Measurements from ENCODE around the gene SLC26A1.

The SLC26A1 gene

GRCh38 chr4:993111-994029, at the start of gene SLC26A1:
Gene SLC26A1, minus strand, starts transcription at chr4:993404. Its CDS starts 1,701 bp downstream, at chr4:991703.
- Histone ChIP-seq H3K4me1 (ENCODE audit: insufficient read depth, low read length) (no peaks in the 10 kb centered on the region), H3K4me3 (ENCODE audit: low read depth in 1 of 2, low read length in 2 of 2) (no peak within 1 kb of the TSS), H3K36me3 (ENCODE audit: insufficient read depth, low read length) (no peaks in the 10 kb centered on the region), H3K27ac (ENCODE audit: low read depth, low read length) (no peak within 1 kb of the TSS), H3K27me3 (ENCODE audit: control insufficient read depth in 1 of 2, insufficient read depth in 2 of 2, low read length in 2 of 2) (peaks cover 9 to 19% of the 10 kb centered on the region in 2 donors), H3K9me3 (ENCODE audit: low read length) (no peaks in the 10 kb centered on the region), H3K9ac (ENCODE audit: low read length) (no peak within 1 kb of the TSS)

GRCh38 chr4:1042352-1043055, 49.3 kb upstream of the SLC26A1 start:
- Histone ChIP-seq H3K27ac (ENCODE audit: low read depth, low read length) (no peak overlapping the region), H3K4me1 (ENCODE audit: insufficient read depth, low read length) (peaks cover 21% of the 10 kb centered on the region), H3K9me3 (ENCODE audit: low read length) (no peaks in the 10 kb centered on the region), H3K4me3 (ENCODE audit: low read depth in 1 of 2, low read length in 2 of 2) (no peak overlapping the region), H3K27me3 (ENCODE audit: control insufficient read depth in 1 of 2, insufficient read depth in 2 of 2, low read length in 2 of 2) (peaks cover 21 to 71% of the 10 kb centered on the region in 2 donors), H3K9ac (ENCODE audit: low read length) (no peak overlapping the region), H3K36me3 (ENCODE audit: insufficient read depth, low read length) (no peaks in the 10 kb centered on the region)

GRCh38 chr4:1041936-1042330, 48.7 kb upstream of the SLC26A1 start:
- Histone ChIP-seq H3K4me3 (ENCODE audit: low read depth in 1 of 2, low read length in 2 of 2) (peak overlapping the region in 1 of 2 donors; percentile 24), H3K27me3 (ENCODE audit: control insufficient read depth in 1 of 2, insufficient read depth in 2 of 2, low read length in 2 of 2) (peaks cover 21 to 67% of the 10 kb centered on the region in 2 donors), H3K4me1 (ENCODE audit: insufficient read depth, low read length) (peaks cover 20% of the 10 kb centered on the region), H3K9ac (ENCODE audit: low read length) (no peak overlapping the region), H3K27ac (ENCODE audit: low read depth, low read length) (no peak overlapping the region), H3K9me3 (ENCODE audit: low read length) (no peaks in the 10 kb centered on the region), H3K36me3 (ENCODE audit: insufficient read depth, low read length) (no peaks in the 10 kb centered on the region)

GRCh38 chr4:1041147-1041935, 48.1 kb upstream of the SLC26A1 start:
- Histone ChIP-seq H3K4me1 (ENCODE audit: insufficient read depth, low read length) (peaks cover 20% of the 10 kb centered on the region), H3K27ac (ENCODE audit: low read depth, low read length) (no peak overlapping the region), H3K4me3 (ENCODE audit: low read depth in 1 of 2, low read length in 2 of 2) (peak overlapping the region in 1 of 2 donors; percentile 24), H3K27me3 (ENCODE audit: control insufficient read depth in 1 of 2, insufficient read depth in 2 of 2, low read length in 2 of 2) (peaks cover 21 to 65% of the 10 kb centered on the region in 2 donors), H3K9ac (ENCODE audit: low read length) (no peak overlapping the region), H3K9me3 (ENCODE audit: low read length) (no peaks in the 10 kb centered on the region), H3K36me3 (ENCODE audit: insufficient read depth, low read length) (no peaks in the 10 kb centered on the region)

GRCh38 chr4:1040344-1041146, 47.3 kb upstream of the SLC26A1 start:
- H3K4me1 ChIP-seq (ENCODE audit: insufficient read depth, low read length) = peaks cover 20% of the 10 kb centered on the region
- H3K4me3 ChIP-seq (ENCODE audit: low read depth in 1 of 2, low read length in 2 of 2) = no peak overlapping the region
- H3K9ac ChIP-seq (ENCODE audit: low read length) = no peak overlapping the region
- no peaks in the 10 kb centered on the region for H3K36me3 ChIP-seq (ENCODE audit: insufficient read depth, low read length)
- no peaks in the 10 kb centered on the region for H3K9me3 ChIP-seq (ENCODE audit: low read length)
- no peak overlapping the region for H3K27ac ChIP-seq (ENCODE audit: low read depth, low read length)
- peaks cover 20 to 62% of the 10 kb centered on the region in 2 donors for H3K27me3 ChIP-seq (ENCODE audit: control insufficient read depth in 1 of 2, insufficient read depth in 2 of 2, low read length in 2 of 2)

GRCh38 chr4:1039493-1040343, 46.5 kb upstream of the SLC26A1 start:
- no peak overlapping the region for H3K9ac ChIP-seq (ENCODE audit: low read length)
- no peaks in the 10 kb centered on the region for H3K9me3 ChIP-seq (ENCODE audit: low read length)
- no peaks in the 10 kb centered on the region for H3K36me3 ChIP-seq (ENCODE audit: insufficient read depth, low read length)
- H3K4me3 ChIP-seq (ENCODE audit: low read depth in 1 of 2, low read length in 2 of 2) = no peak overlapping the region
- H3K27me3 ChIP-seq (ENCODE audit: control insufficient read depth in 1 of 2, insufficient read depth in 2 of 2, low read length in 2 of 2) = peaks cover 12 to 54% of the 10 kb centered on the region in 2 donors
- no peak overlapping the region for H3K27ac ChIP-seq (ENCODE audit: low read depth, low read length)
- peaks cover 20% of the 10 kb centered on the region for H3K4me1 ChIP-seq (ENCODE audit: insufficient read depth, low read length)

GRCh38 chr4:1038948-1039492, 45.8 kb upstream of the SLC26A1 start:
- no peaks in the 10 kb centered on the region for H3K9me3 ChIP-seq (ENCODE audit: low read length)
- H3K27ac ChIP-seq (ENCODE audit: low read depth, low read length) = no peak overlapping the region
- H3K4me3 ChIP-seq (ENCODE audit: low read depth in 1 of 2, low read length in 2 of 2) = no peak overlapping the region
- H3K9ac ChIP-seq (ENCODE audit: low read length) = no peak overlapping the region
- no peaks in the 10 kb centered on the region for H3K36me3 ChIP-seq (ENCODE audit: insufficient read depth, low read length)
- H3K4me1 ChIP-seq (ENCODE audit: insufficient read depth, low read length) = peaks cover 13% of the 10 kb centered on the region
- peaks cover 5 to 47% of the 10 kb centered on the region in 2 donors for H3K27me3 ChIP-seq (ENCODE audit: control insufficient read depth in 1 of 2, insufficient read depth in 2 of 2, low read length in 2 of 2)

GRCh38 chr4:1036976-1037810, 44.0 kb upstream of the SLC26A1 start:
- H3K36me3 ChIP-seq (ENCODE audit: insufficient read depth, low read length) = no peaks in the 10 kb centered on the region
- H3K4me1 ChIP-seq (ENCODE audit: insufficient read depth, low read length) = peaks cover 7% of the 10 kb centered on the region
- no peak overlapping the region for H3K4me3 ChIP-seq (ENCODE audit: low read depth in 1 of 2, low read length in 2 of 2)
- no peak overlapping the region for H3K27ac ChIP-seq (ENCODE audit: low read depth, low read length)
- H3K9ac ChIP-seq (ENCODE audit: low read length) = no peak overlapping the region
- no peaks in the 10 kb centered on the region for H3K9me3 ChIP-seq (ENCODE audit: low read length)
- H3K27me3 ChIP-seq (ENCODE audit: control insufficient read depth in 1 of 2, insufficient read depth in 2 of 2, low read length in 2 of 2) = peaks cover 0 to 46% of the 10 kb centered on the region in 2 donors

GRCh38 chr4:1036095-1036494, 42.9 kb upstream of the SLC26A1 start:
- no peak overlapping the region for H3K9ac ChIP-seq (ENCODE audit: low read length)
- no peaks in the 10 kb centered on the region for H3K9me3 ChIP-seq (ENCODE audit: low read length)
- no peaks in the 10 kb centered on the region for H3K36me3 ChIP-seq (ENCODE audit: insufficient read depth, low read length)
- no peak overlapping the region for H3K27ac ChIP-seq (ENCODE audit: low read depth, low read length)
- H3K4me3 ChIP-seq (ENCODE audit: low read depth in 1 of 2, low read length in 2 of 2) = no peak overlapping the region
- peaks cover 7% of the 10 kb centered on the region for H3K4me1 ChIP-seq (ENCODE audit: insufficient read depth, low read length)
- peaks cover 0 to 40% of the 10 kb centered on the region in 2 donors for H3K27me3 ChIP-seq (ENCODE audit: control insufficient read depth in 1 of 2, insufficient read depth in 2 of 2, low read length in 2 of 2)
